Tibial artery (tissue), 4 donors: Measurements from ENCODE around the gene MBIP.

Experiments used
- DNase-seq, 2 donors: peaks; one replicate each; pipeline ENCODE4 v3.0.0-alpha.2; 2019
- H3K27ac ChIP-seq, 2 donors: fragments of 200-600 bp; sonication (generic) in 1 of 2; 1 replicate in 1 of 2; 2 replicates in 1 of 2; pipeline ENCODE4 v1.5.1; 2018 to 2019; ENCODE audit warnings: mild to moderate bottlenecking in 1 of 2
- H3K27me3 ChIP-seq, 2 donors: fragments of 200-600 bp; sonication (generic) in 1 of 2; one replicate each; pipeline versions ENCODE4 v1.5.1 to v1.6.0; 2016 to 2019
- H3K36me3 ChIP-seq, 3 donors: fragments of 200-600 bp; sonication (generic) in 2 of 3; one replicate each; pipeline ENCODE4 v1.5.1; 2016 to 2019; ENCODE audit warnings: mild to moderate bottlenecking in 2 of 3
- H3K4me1 ChIP-seq, 4 donors: fragments of 200-600 bp; sonication (generic) in 2 of 4; 1 replicate in 3 of 4; 2 replicates in 1 of 4; pipeline ENCODE4 v1.5.1; 2016 to 2019
- H3K4me3 ChIP-seq, 2 donors: fragments of 200-600 bp; sonication (generic) in 1 of 2; 1 replicate in 1 of 2; 2 replicates in 1 of 2; pipeline ENCODE4 v1.5.1; 2018 to 2019; ENCODE audit warnings: mild to moderate bottlenecking in 2 of 2
- H3K9me3 ChIP-seq, 3 donors: fragments of 200-600 bp; sonication (generic) in 1 of 3; one replicate each; pipeline ENCODE4 v1.5.1; 2016 to 2019
- CTCF ChIP-seq, 2 experiments: fragments of 200-600 bp in 1 of 2; fragments of 450-650 bp in 1 of 2; IDR thresholded peaks; one replicate each; pipeline ENCODE4 v1.5.1; 2017 to 2019; ENCODE audit warnings: antibody characterized with exemption in 2 of 2, mild to moderate bottlenecking in 1 of 2, moderate library complexity in 1 of 2
- intact Hi-C: fragments of 100-400 bp; cut with DNase I; formaldehyde crosslinking; loops from one replicate; pipeline ENCODE4 v1.15.0; 2023; ENCODE audit warnings: low total_unique reads

MBIP gene

GRCh38 chr14:36288496-36288895, 31.9 kb downstream of the MBIP start:
- no peaks in the 10 kb centered on the region for H3K27me3 ChIP-seq
- no peaks in the 10 kb centered on the region for H3K4me1 ChIP-seq
- DNase-seq = no peak
- intact Hi-C loops = no loop called here
- H3K4me3 ChIP-seq = no peak overlapping the region
- H3K27ac ChIP-seq = no peak overlapping the region
- no peaks in the 10 kb centered on the region for H3K36me3 ChIP-seq
- TF ChIP-seq CTCF (IDR thresholded peaks at IDR 0.05) = no peak
- H3K9me3 ChIP-seq = no peaks in the 10 kb centered on the region

DNA sequence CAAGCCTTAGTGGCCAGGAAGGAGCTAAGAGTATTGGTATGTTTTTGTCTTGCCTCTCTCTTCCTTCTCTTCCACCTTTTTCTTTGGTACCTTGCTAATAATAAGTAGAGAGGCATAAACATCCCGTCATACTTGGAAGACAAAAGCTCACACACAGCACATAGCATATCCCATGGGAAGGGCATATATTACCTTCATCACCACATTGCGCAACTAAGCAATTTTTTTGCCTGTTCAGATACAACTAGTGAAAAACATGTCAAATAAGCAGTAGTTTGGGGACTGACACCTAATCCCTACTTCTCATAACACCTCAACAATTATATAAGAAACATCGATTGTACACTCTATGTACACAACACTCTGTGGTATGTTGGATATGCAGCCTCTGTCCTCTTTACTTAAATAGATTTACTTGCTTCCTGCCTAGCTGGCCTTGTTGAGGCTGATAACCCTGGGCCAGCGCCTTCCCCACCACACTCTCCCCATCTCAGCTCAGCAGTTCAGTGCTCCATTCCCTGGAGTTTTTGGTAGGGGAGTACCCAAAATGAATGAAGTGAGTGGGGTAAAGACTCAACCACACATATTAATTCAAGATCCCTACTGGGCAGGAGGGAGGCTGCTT, 35.4 kb downstream of the MBIP start:
- Histone ChIP-seq H3K27me3 (no peaks in the 10 kb centered on the region), H3K4me1 (no peaks in the 10 kb centered on the region), H3K36me3 (no peaks in the 10 kb centered on the region), H3K4me3 (no peak overlapping the region), H3K27ac (no peak overlapping the region), H3K9me3 (no peaks in the 10 kb centered on the region)
- no peak for DNase-seq
- no peak for TF ChIP-seq CTCF (IDR thresholded peaks at IDR 0.05)
- intact Hi-C loops = no loop called here

DNA sequence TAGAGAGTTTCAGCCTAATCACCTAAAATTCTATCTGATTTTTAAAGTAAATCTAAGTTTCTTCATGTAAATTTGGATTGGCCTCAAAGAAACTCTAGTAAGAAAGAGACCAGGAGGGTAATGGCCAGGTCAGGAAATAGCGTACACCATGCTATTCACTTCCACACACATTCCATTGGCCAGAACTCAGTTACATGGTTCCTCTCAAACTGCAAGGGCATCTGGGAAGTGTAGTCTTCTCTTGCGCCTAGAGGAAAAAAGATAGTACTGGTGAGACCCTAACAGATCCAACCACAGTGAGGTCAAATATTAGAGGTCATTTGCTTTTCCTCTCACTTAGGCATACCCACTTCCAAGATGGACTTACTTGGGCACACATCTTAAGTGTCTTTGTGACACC, 39.1 kb downstream of the MBIP start:
- no peaks in the 10 kb centered on the region for H3K9me3 ChIP-seq
- DNase-seq = no peak
- H3K27me3 ChIP-seq = no peaks in the 10 kb centered on the region
- no peak overlapping the region for H3K4me3 ChIP-seq
- H3K27ac ChIP-seq = no peak overlapping the region
- intact Hi-C loops = no loop called here
- H3K4me1 ChIP-seq = no peaks in the 10 kb centered on the region
- H3K36me3 ChIP-seq = no peaks in the 10 kb centered on the region
- TF ChIP-seq CTCF (IDR thresholded peaks at IDR 0.05) = no peak

GRCh38 chr14:36279306-36280190, 40.9 kb downstream of the MBIP start:
- Histone ChIP-seq H3K27me3 (no peaks in the 10 kb centered on the region), H3K4me3 (no peak overlapping the region), H3K4me1 (no peaks in the 10 kb centered on the region), H3K36me3 (no peaks in the 10 kb centered on the region), H3K27ac (no peak overlapping the region), H3K9me3 (no peaks in the 10 kb centered on the region)
- intact Hi-C loops = no loop called here
- no peak for DNase-seq
- TF ChIP-seq CTCF (IDR thresholded peaks at IDR 0.05) = no peak

DNA sequence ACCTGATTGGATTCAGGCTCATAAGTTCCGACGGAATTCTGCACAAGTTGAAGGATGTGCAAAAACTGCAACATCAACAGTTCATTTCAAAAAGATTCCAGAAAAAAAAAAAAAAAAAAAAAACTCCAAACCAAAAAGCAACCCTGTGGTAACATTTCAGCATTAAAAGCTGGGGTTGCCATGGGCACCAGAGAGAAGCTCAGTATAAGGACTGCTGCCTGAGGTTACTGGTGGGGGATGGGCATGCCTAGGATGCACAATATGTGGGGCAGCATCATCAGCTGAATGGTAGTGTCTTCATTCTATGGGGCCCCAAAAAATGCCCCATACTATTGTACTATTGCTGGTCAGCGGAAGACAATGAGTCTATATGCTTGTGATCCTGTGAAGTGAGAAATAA, 44.7 kb downstream of the MBIP start:
- no peak for TF ChIP-seq CTCF (IDR thresholded peaks at IDR 0.05)
- DNase-seq = no peak
- Histone ChIP-seq H3K4me1 (peaks cover 0 to 11% (median 4%) of the 10 kb centered on the region in 4 donors), H3K9me3 (no peaks in the 10 kb centered on the region), H3K27me3 (peaks cover 0 to 19% of the 10 kb centered on the region in 2 donors), H3K4me3 (no peak overlapping the region), H3K36me3 (no peaks in the 10 kb centered on the region), H3K27ac (no peak overlapping the region)
- intact Hi-C loops = no loop called here
